ENCODE measurements around the gene ATAD3A.

DNA sequence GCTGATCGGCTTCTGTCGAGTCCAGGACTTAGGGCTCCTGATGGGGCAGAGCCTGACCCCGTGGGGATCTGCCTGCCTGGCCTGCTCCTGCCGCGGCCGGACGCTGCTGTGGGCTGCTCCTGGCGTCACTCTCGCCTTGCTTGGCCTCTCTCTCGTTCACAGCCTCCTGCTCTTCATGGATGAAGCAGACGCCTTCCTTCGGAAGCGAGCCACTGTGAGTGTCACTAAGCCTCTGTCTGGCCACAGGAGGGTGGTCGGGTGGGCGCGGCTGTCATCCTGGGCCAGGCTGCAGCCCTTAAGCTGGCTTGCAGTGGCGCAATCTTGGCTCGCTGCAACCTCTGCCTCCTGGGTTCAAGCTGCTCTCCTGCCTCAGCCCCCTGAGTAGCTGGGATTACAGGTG lies 24.3 kb upstream of the ATAD3A start:
- TF ChIP-seq CSDC2 (CRISPR knock-in tag; IDR thresholded peaks at IDR 0.05) (no peak), ZNF70 (CRISPR knock-in tag; IDR thresholded peaks at IDR 0.05) (no peak), SNAI2 (CRISPR knock-in tag; IDR thresholded peaks at IDR 0.05) (no peak), ARNTL (CRISPR knock-in tag; IDR thresholded peaks at IDR 0.05; ENCODE audit: borderline replicate concordance, low read depth) (no peak)
- TF ChIP-seq, protein P1, sequence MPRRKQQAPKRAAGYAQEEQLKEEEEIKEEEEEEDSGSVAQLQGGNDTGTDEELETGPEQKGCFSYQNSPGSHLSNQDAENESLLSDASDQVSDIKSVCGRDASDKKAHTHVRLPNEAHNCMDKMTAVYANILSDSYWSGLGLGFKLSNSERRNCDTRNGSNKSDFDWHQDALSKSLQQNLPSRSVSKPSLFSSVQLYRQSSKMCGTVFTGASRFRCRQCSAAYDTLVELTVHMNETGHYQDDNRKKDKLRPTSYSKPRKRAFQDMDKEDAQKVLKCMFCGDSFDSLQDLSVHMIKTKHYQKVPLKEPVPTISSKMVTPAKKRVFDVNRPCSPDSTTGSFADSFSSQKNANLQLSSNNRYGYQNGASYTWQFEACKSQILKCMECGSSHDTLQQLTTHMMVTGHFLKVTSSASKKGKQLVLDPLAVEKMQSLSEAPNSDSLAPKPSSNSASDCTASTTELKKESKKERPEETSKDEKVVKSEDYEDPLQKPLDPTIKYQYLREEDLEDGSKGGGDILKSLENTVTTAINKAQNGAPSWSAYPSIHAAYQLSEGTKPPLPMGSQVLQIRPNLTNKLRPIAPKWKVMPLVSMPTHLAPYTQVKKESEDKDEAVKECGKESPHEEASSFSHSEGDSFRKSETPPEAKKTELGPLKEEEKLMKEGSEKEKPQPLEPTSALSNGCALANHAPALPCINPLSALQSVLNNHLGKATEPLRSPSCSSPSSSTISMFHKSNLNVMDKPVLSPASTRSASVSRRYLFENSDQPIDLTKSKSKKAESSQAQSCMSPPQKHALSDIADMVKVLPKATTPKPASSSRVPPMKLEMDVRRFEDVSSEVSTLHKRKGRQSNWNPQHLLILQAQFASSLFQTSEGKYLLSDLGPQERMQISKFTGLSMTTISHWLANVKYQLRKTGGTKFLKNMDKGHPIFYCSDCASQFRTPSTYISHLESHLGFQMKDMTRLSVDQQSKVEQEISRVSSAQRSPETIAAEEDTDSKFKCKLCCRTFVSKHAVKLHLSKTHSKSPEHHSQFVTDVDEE (CRISPR knock-in tag; IDR thresholded peaks at IDR 0.05): no peak
